ENCODE measurements around the gene DOCK4. TPM values are rescaled to one million over a fixed set of nuclear protein-coding genes. Genes with fewer than 3 reads are reported as not detected.

Gene DOCK4
- total RNA-seq, 1 experiment from 2014 or later: 4.9 TPM

GRCh38 chr7:112173568-112173905 lies 32.7 kb downstream of the DOCK4 start:
- Histone ChIP-seq H4K5ac (ENCODE audit: insufficient read length, low read depth, low read length) (no peak overlapping the region), H3K4me2 (ENCODE audit: insufficient read depth, insufficient read length, low read length) (no peak overlapping the region), H3K4ac (ENCODE audit: low read depth, low read length) (no peak overlapping the region), H2BK5ac (ENCODE audit: insufficient read length, low read length) (no peak overlapping the region), H4K91ac (ENCODE audit: insufficient read length, low read depth, low read length) (no peak overlapping the region), H3K9ac (ENCODE audit: extremely low read depth, insufficient read length, low read length) (no peak overlapping the region), H4K20me1 (ENCODE audit: control insufficient read depth, insufficient read depth, insufficient read length) (no peaks in the 10 kb centered on the region), H3K23ac (ENCODE audit: insufficient read length, low read depth, low read length) (no peak overlapping the region), H3T11ph (ENCODE audit: low read length) (no peak overlapping the region), H3K23me2 (ENCODE audit: insufficient read length, low read depth, low read length, poor library complexity, severe bottlenecking) (no peaks in the 10 kb centered on the region), H3K27ac (ENCODE audit: insufficient read length, low read depth, low read length) (no peak overlapping the region), H2BK12ac (ENCODE audit: insufficient read length, low read depth, low read length) (no peak overlapping the region), H4K8ac (replicated peaks; ENCODE audit: insufficient read length, low read depth, low read length) (no peak overlapping the region), H2AFZ (ENCODE audit: low read length) (no peak overlapping the region), H3K79me2 (ENCODE audit: insufficient read depth, low read length) (peaks cover 9% of the 10 kb centered on the region; the same call in 1 of the 2 replicates), H3K14ac (ENCODE audit: insufficient read depth, low read length) (no peak overlapping the region), H3K4me1 (ENCODE audit: insufficient read depth, low read length) (no peaks in the 10 kb centered on the region; the same call in 1 of the 2 replicates), H3K18ac (ENCODE audit: insufficient read length, low read depth, low read length) (no peak overlapping the region), H3K27me3 (ENCODE audit: insufficient read depth, low read length) (no peaks in the 10 kb centered on the region), H3K56ac (ENCODE audit: insufficient read length, low read depth, low read length) (no peak overlapping the region), H3K79me1 (ENCODE audit: insufficient read depth, low read depth, low read length, poor library complexity, severe bottlenecking) (no peaks in the 10 kb centered on the region), H3K9me3 (ENCODE audit: control insufficient read depth, low read depth, low read length) (no peaks in the 10 kb centered on the region), H2BK120ac (ENCODE audit: low read depth, low read length, poor library complexity, severe bottlenecking) (no peak overlapping the region), H2AK5ac (ENCODE audit: insufficient read length, low read length) (no peak overlapping the region), H2BK20ac (ENCODE audit: low read depth, low read length, poor library complexity, severe bottlenecking) (no peak overlapping the region), H2BK15ac (ENCODE audit: low read depth, low read length) (no peak overlapping the region)
- DNase-seq: no peak
- no peak overlapping the region for H3K4me3 Mint-ChIP-seq
- TF ChIP-seq CTCF (conservative IDR thresholded peaks at IDR 0.05): no peak
- no peaks in the 10 kb centered on the region for H3K9me3 Mint-ChIP-seq
- H3K4me1 Mint-ChIP-seq: peaks cover 7 to 17% of the 10 kb centered on the region in 2 experiments; a peak in 3 of 4 replicates
- H3K27me3 Mint-ChIP-seq (ENCODE audit: low read depth): no peaks in the 10 kb centered on the region
- no peak overlapping the region for H3K27ac Mint-ChIP-seq
- WGBS (ENCODE audit: extremely low coverage, insufficient read length, low lambda C conversion rate): no CpG with 5 or more reads among the region's 4 CpGs
- H3K36me3 Mint-ChIP-seq (ENCODE audit: insufficient read depth in 1 of 3, low read depth in 3 of 3): peaks cover 0 to 3% (median 0%) of the 10 kb centered on the region in 3 experiments; a peak in 1 of 7 replicates
